ENCODE data around the gene DEXI. TPM values are rescaled to one million over a fixed set of nuclear protein-coding genes. Genes with fewer than 3 reads are reported as not detected.
A peak's percentile ranks its signal among the peaks of the same experiment; 100 is the strongest.

Gene DEXI
- total RNA-seq, 1 experiment from 2014 or later: 50.7 TPM

DNA sequence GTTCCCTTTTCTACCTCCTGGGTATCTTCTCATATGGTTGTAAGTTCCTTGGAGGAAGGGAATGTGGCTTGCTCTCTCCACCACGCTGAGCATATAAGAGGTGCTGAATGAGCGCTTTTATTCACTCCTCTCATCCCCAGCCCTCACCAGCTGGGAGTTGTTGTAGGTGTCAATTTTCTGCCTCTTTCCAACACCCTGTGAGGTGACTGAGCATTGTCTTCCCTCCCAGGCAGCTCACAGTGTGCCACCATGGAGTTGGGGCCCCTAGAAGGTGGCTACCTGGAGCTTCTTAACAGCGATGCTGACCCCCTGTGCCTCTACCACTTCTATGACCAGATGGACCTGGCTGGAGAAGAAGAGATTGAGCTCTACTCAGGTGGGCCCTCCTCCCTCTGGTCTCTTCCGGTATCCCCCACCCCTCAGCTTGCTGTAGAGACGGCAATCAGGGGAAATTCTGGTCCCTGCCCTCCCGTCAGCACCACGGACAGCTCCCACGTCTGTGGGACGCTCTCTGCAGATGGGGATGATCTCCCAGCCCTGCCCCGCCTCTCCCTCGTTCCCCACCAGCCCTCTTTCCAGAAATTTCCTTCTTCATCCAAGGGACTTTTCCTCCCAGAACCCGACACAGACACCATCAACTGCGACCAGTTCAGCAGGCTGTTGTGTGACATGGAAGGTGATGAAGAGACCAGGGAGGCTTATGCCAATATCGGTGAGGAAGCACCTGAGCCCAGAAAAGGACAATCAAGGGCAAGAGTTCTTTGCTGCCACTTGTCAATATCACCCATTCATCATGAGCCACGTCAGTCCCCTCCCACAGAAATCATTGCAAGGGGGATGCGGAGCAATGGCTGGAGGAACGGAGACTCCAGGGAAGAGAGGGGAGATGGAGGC is 47.0 kb downstream of the DEXI start:
- DNase-seq (ENCODE audit: low read depth): peak; percentile 33

DNA sequence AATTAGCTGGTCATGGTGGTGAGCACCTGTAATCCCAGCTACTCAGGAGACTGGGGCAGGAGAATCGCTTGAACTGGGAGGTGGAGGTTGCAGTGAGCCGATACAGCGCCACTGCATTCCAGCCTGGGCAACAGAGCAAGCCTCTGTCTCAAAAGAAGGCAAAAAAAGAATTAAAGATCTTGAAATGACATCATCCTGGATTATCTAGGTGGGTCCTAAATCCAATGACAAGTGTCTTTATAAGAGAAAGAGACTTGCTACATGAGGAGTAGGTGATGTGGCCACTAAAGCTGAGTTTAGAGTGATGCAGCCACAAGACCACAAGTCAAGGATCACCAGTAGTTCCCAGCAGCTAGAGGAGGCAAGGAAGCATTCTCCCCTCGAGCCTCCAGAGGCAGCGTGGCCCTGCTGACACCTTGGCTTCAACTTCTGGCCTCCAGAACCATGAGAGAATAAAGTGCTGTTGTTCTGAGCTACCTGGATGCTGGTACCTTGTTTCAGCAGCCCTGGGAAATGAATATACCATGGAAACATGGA is 49.4 kb downstream of the DEXI start:
- no peak for DNase-seq (ENCODE audit: low read depth)

DNA sequence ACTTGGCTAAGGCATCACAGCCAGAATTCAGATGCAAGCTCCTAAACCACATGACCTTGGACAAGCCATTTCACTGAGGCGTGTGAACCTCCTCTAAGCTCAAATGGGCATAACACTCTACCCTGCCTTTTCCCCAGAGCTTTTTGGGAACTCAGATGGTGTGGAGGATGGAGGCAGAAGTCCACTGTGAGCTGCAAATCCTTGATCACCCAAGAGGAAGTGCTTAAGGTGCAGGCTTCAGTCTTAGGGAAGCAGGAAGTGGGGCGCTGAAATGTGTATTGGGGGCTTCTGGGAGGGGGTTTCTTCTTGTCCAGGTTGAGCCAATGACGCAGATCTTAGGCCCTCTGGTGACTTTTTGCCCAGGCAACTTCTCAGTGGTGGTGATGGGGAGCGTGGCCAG is 52.4 kb downstream of the DEXI start:
- DNase-seq (ENCODE audit: low read depth): no peak

DNA sequence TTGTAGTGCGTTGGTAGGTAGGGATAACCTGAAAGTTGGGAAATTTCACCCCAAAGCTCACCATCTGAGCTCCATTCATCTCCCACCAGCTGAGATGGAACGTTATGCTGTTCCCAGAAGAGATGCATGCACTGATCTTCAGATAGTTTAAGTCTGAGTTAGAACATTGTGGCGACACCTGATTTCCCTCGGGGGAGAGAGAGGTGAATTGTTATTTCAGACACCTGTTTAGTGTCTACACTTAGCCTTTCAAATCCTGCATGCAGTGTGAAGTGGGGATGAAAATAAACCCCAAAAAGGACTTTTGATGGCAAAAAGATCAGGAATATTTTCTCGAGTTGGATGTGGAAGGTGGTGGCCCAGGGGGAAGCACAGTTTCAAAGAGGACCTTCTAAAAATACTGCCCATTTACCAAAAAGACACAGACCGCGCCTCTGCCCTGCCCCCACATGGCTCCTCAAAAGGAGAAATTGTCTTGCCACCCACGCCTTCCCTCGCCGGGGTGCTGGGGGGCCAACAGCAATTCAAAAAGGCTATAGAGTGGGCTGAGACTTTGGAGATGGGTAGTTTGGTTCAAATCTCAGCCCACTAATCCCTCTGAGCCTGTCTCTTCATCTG is 53.8 kb downstream of the DEXI start:
- DNase-seq (ENCODE audit: low read depth): no peak

DNA sequence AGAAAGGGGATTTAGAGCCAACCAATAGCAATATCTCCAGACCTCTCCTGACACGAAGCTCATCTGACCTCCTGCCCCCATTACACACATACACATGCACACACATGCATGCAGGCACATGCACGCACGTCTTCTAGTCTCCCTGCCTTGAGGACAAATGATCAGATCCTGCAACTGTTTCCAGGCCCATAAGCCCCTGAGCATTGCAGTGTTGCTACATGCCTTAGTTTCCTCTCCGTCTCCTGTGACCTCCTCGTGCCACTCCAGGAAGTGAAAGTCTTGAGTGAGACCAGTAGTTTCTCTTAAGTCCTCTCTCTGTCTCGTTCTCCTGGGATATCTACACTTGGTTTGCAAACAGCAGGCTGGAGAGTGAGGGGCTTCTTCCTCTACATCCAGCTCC is 57.0 kb downstream of the DEXI start:
- DNase-seq (ENCODE audit: low read depth): no peak

DNA sequence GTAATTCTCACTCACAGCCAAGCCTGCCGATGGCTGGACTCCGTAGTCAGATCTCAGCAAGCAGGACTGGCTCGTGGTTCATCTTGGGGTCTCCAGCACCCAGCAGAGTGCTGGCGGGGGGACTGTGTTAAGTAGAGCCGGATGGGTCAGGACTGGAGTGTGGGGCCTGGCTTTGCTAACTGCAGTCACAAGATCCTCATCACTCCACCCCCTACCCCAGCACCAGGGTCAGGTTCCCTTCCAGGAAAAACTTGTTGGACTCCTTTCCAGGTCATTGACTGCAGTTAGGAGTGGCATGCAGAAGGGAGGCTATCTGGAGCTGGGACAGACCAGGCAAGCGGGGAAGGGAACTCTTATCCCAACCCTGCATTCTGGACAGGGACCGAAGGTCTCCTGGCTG is 59.3 kb downstream of the DEXI start:
- no peak for DNase-seq (ENCODE audit: low read depth)

DNA sequence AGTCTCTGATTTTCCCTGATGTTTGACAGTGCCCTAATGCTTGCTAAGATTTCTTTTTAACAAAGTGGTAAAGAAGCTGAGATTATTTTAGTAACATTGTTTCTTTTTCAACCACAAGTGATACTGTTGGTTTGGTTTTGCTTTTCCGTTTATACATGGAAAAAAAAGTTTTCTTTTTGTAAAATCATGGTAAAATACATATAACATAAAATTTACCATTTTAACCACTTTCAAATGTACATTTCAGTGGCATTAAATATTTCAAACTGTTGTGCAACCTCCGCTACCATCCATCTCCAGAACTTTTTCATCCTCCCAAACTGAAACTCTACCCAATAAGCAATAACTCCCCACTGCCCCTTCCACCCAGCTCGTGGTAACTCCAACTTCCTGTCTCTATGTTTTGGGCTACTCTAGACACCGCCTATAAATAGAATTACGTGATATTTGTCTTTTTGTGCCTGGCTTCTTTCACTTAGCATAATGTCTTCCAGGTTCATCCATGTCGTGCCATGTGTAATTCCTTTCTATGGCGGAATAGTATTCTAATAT is 60.7 kb downstream of the DEXI start:
- DNase-seq (ENCODE audit: low read depth): no peak

DNA sequence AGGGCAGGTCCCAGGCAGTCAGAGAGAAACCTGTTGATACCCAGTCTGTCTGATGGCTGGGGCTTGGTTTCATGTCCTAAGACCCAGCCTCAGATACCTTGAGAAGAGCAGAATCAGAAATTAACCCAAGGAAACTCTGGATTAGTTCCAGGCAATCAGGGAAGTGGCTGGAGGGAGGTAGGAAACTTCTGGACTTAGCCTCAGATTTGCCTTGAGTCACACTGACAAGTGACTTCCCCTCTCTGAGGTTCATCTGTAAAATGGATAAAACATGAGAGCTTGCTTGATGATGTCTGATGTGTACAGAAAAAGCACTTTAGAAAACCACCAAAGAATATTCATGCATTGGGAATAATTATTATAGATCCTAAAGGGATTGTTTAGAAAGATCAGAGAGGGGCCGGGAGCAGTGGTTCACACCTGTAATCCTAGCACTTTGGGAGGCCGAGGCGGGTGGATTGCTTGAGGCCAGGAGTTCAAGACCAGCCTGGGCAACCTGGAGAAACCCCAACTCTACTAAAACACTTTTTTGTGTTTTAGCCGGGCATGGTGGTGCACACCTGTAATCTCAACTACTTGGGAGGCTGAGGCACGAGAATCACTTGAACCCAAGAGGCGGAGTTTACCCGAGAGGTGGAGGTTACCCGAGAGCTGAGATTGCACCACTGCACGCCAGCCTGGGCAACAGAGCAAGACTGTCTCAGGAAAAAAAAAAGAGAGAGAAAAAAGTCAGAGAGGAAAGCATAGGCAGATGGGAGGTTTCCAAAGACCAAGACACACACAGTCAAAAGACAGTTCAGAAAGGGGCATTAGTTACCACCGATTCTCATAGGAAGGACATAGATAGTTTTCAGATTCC is 61.4 kb downstream of the DEXI start:
- DNase-seq (ENCODE audit: low read depth): no peak

DNA sequence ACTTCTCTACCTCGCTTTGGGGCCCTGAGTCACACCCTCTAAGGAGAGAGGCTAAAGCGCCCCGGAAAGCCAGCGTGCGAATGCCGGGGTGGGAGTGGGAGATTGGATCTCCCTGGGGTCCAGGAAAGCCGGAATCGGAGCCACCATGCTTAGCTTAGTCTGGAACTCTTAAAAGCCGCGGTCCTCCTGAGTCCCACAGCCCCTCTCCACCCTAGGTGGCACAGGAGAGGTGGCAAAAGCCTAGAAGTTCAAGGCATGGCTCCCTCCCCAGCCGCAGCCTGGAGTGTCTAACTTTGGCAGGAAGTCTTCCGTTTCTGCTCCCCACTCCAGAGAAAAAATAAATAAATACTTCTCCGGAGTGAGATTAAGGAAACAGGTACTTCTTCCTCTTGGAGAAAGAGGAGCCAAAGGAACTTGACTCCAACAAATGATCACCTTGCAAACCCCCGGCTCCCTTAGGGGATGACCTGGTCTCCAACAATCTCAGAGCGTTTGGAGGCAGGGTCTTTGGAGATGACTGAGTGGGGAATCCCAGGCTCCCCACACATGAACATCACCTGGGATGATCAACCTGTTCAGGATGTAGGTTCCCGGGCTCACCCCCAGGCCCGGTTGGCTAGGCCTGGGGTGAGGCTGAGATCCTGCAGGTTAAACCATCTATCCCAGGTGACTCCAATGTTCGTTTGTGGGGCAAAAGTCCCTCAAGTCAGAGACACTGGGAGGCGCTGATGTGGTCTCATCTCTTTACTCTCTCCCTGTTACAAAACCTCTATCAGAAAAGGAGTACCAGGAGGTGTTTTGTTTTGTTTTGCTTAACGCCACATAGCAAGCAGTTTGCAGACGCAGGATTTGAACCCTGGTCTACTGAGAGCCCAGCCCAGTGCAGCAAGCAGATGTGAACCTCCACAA is 62.3 kb downstream of the DEXI start:
- DNase-seq (ENCODE audit: low read depth): no peak

Other genes with a start within 250 kb of the DEXI start
- not detected in 2 replicates for gene TEKT5, start 247.5 kb downstream of the DEXI start, total RNA-seq (2014; rRNA removed)
- 23.6 and 28.3 TPM in 2 replicates for gene NUBP1, start 198.6 kb downstream of the DEXI start, total RNA-seq (2014; rRNA removed)
- not detected in 2 replicates for gene TVP23A, start 123.7 kb downstream of the DEXI start, total RNA-seq (2014; rRNA removed)
- 1.1 TPM in 2 replicates for gene CIITA, start 65.3 kb downstream of the DEXI start, total RNA-seq (2014; rRNA removed)
- 13.4 and 15.3 TPM in 2 replicates for gene CLEC16A, start 2.1 kb upstream of the DEXI start, total RNA-seq (2014; rRNA removed)

Data from LHCN-M2 (cell line).